GM12878 (cell line): ENCODE data around the gene BMP2K. TPM values are rescaled to one million over a fixed set of nuclear protein-coding genes. Genes with fewer than 3 reads are reported as not detected.

ENCODE experiments used
- ATAC-seq: fragments of 200-7000 bp; cut with Tn5 transposase; 3 replicates; pipeline ENCODE4 v1.9.1; 2020; ENCODE audit warnings: mild to moderate bottlenecking, moderate library complexity
- BruUV-seq: library from RNA; stranded (reverse); fragments of 400-500 nt; replicated peaks from 2 replicates; lab custom pipeline; 2021; lab: Mats Ljungman, UMichigan
- CTCF ChIA-PET: fragments of 300-600 bp; sonication (Branson Sonifier 250); formaldehyde crosslinking; extraction: SDS; loops from one replicate; lab custom pipeline; 2021; ENCODE audit warnings: inconsistent platforms; lab: Yijun Ruan, JAX
- POLR2A ChIA-PET: fragments of 350-600 bp; formaldehyde crosslinking; extraction: SDS; loops from one replicate; lab custom pipeline; 2021; ENCODE audit warnings: inconsistent platforms; lab: Charles Lee
- RAD21 ChIA-PET: fragments of 300-600 bp; sonication (Branson Sonifier 250); formaldehyde crosslinking; loops from one replicate; lab custom pipeline; 2023; ENCODE audit warnings: antibody characterized with exemption; ENCODE audit not compliant: unreplicated experiment; lab: Charles Lee
- SMC1A ChIA-PET: fragments of 300-600 bp; sonication (Branson Sonifier 250); formaldehyde crosslinking; loops from one replicate; lab custom pipeline; 2023; ENCODE audit not compliant: unreplicated experiment, uncharacterized antibody; lab: Charles Lee
- DNase-seq: peaks from one replicate; pipeline ENCODE4 v3.0.0-alpha.2; 2011; ENCODE audit warnings: low read depth, low spot score
- FAIRE-seq: peaks from 3 replicates; lab custom pipeline; 2011; peaks lifted over from hg19 to GRCh38; lab: Jason Lieb, UNC
- H2AFZ ChIP-seq: 2 replicates; pipeline ENCODE4 v1.6.0; 2011; ENCODE audit warnings: low read depth, low read length, control low read depth; ENCODE audit not compliant: control insufficient read depth
- H3K27ac ChIP-seq: 2 replicates; pipeline ENCODE4 v1.5.1; 2011; ENCODE audit warnings: control low read depth; ENCODE audit not compliant: control insufficient read depth, insufficient read depth
- H3K27me3 ChIP-seq, 2 experiments: replicated peaks in 1 of 2; 2 replicates each; pipeline versions ENCODE4 v1.6.0 to v1.6.1; 2011; ENCODE audit warnings: low read length in 1 of 2; ENCODE audit not compliant: control insufficient read depth in 2 of 2, insufficient read depth in 2 of 2
- H3K36me3 ChIP-seq, 2 experiments: 2 replicates each; pipeline ENCODE4 v1.5.1; 2011; ENCODE audit warnings: low read length in 1 of 2; ENCODE audit not compliant: control insufficient read depth in 2 of 2, insufficient read depth in 2 of 2
- H3K4me1 ChIP-seq: 2 replicates; pipeline ENCODE4 v1.6.1; 2011; ENCODE audit warnings: mild to moderate bottlenecking, low read length, moderate library complexity, mixed read lengths; ENCODE audit not compliant: control insufficient read depth, insufficient read depth
- H3K4me2 ChIP-seq: 2 replicates; pipeline ENCODE4 v1.6.0; 2011; ENCODE audit warnings: control low read depth; ENCODE audit not compliant: control insufficient read depth, insufficient read depth
- H3K4me3 ChIP-seq: fragments of 200-600 bp; sonication (generic); 2 replicates; pipeline ENCODE4 v1.5.1; 2016
- H3K79me2 ChIP-seq: 2 replicates; pipeline ENCODE4 v1.6.0; 2011; ENCODE audit warnings: low read length; ENCODE audit not compliant: control insufficient read depth, insufficient read depth
- H3K9ac ChIP-seq: 2 replicates; pipeline ENCODE4 v1.8.0; 2011; ENCODE audit warnings: low read length, control low read depth, mixed read lengths; ENCODE audit not compliant: control insufficient read depth, insufficient read depth
- H3K9me3 ChIP-seq: replicated peaks from 3 replicates; pipeline ENCODE4 v1.5.1; 2011; ENCODE audit warnings: mild to moderate bottlenecking, low read length; ENCODE audit not compliant: control insufficient read depth, insufficient read depth
- H4K20me1 ChIP-seq: 2 replicates; pipeline ENCODE4 v1.6.0; 2011; ENCODE audit not compliant: control insufficient read depth, insufficient read depth
- ATF2 ChIP-seq: IDR thresholded peaks from 2 replicates; pipeline ENCODE4 v1.6.1; 2012; ENCODE audit warnings: low read length, inconsistent platforms
- E4F1 ChIP-seq: fragments of 450-650 bp; IDR thresholded peaks from 2 replicates; pipeline ENCODE4 v1.6.1; 2018; ENCODE audit warnings: borderline replicate concordance, mild to moderate bottlenecking; ENCODE audit not compliant: partially characterized antibody
- EED ChIP-seq: sonication (generic); IDR thresholded peaks from 2 replicates; pipeline ENCODE4 v1.6.1; 2016; ENCODE audit warnings: antibody characterized with exemption, low read depth
- SPI1 ChIP-seq: IDR thresholded peaks from 2 replicates; pipeline ENCODE4 v1.6.1; 2011; ENCODE audit warnings: low read depth, mild to moderate bottlenecking, low read length, moderate library complexity, borderline replicate concordance; ENCODE audit not compliant: insufficient read depth
- STAT3 ChIP-seq: IDR thresholded peaks from 2 replicates; pipeline ENCODE4 v1.6.1; 2011; ENCODE audit warnings: low read depth, low read length, improper control_type of control experiment
- TCF7 ChIP-seq: IDR thresholded peaks from 2 replicates; pipeline ENCODE4 v1.6.1; 2014; ENCODE audit warnings: antibody characterized with exemption, borderline replicate concordance
- ZBTB40 ChIP-seq: fragments of 450-650 bp; IDR thresholded peaks from 2 replicates; pipeline ENCODE4 v1.6.1; 2016; ENCODE audit warnings: mild to moderate bottlenecking, moderate library complexity, borderline replicate concordance
- WGBS: methylation state at CpG from one replicate; pipeline ENCODE4 v1.1.6; 2016; ENCODE audit warnings: low lambda C conversion rate; ENCODE audit not compliant: insufficient replicate concordance, insufficient coverage; ENCODE audit errors: missing lambda C conversion rate; 5-methylcytosine and 5-hydroxymethylcytosine counted together
- in situ Hi-C: fragments of 300-500 bp; cut with MboI; formaldehyde crosslinking; loops from 9 replicates; pipeline ENCODE4 v1.14.3; 2018; ENCODE audit warnings: mixed read lengths
- intact Hi-C: fragments of 100-400 bp; cut with micrococcal nuclease; formaldehyde crosslinking; loops from one replicate; pipeline ENCODE4 v1.14.2; 2022; ENCODE audit not compliant: unreplicated experiment
- polyA plus RNA-seq, 11 experiments: library from polyadenylated mRNA; depleted of rRNA in 4 of 11; unstranded in 6 of 11; stranded (reverse) in 5 of 11; fragments of >200 nt; fragmentation: Nextera tagmentation in 4 of 11; fragmentation: Illumina TruSeq in 1 of 11; extraction: Ambion mirVana in 4 of 11; extraction: Trizol in 1 of 11; gene quantifications; 1 replicate in 1 of 11; 2 replicates in 10 of 11; pipeline versions ENCODE4 v1.2.1 to v1.2.3, GENCODE V29; 2011 to 2016; ENCODE audit warnings: inconsistent platforms in 2 of 11, missing spikeins in 2 of 11, low read depth in 1 of 11
- total RNA-seq, 4 experiments: library from RNA; depleted of rRNA in 3 of 4; stranded (reverse); fragments of >200 nt in 3 of 4; fragmentation: Illumina TruSeq in 1 of 4; extraction: Trizol in 1 of 4; gene quantifications; 2 replicates each; pipeline versions ENCODE4 v1.2.1 to v1.2.3, GENCODE V29; 2013 to 2021
- TF ChIP-seq, protein P1 (sequence below): IDR thresholded peaks from 2 replicates; pipeline ENCODE4 v1.6.1; 2012; ENCODE audit warnings: low read depth, low read length, improper control_type of control experiment
- TF ChIP-seq, protein P2 (sequence below): fragments of 450-650 bp; IDR thresholded peaks from 2 replicates; pipeline ENCODE4 v1.6.1; 2016; ENCODE audit warnings: mild to moderate bottlenecking
- TF ChIP-seq, protein P3 (sequence below): fragments of 450-650 bp; IDR thresholded peaks from 2 replicates; pipeline ENCODE4 v1.6.1; 2017; ENCODE audit warnings: borderline replicate concordance

BMP2K gene
- total and polyA plus RNA-seq, 10 of the 15 experiments (the other 5 are each of a cell fraction or from before 2014, with no cell fraction given), result 3.3 to 84.6 (median 24.8) TPM

DNA sequence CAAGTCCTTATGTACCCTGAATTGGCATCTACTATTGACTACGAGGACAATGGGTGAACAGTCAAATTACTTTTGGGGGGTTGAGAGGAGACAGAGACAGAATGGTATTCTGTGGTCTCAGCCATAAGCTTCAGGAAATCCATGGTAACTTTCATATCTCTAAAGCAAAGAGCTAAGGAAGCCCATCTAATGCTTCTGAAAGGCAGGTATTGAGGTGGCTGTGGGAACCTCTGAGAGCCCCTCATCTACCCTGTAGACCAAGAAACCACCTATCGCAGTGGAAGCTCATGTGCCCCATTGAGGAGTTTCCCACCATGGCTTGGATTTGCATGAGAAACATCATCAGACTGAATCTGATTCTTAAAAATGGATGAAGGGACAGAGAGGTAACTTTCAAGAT, 23.1 kb upstream of the BMP2K start:
- CTCF ChIA-PET, result interaction anchor here (1.1 to 3.3 kb wide), 5 partner anchors 14 to 185 kb away, joined by 3 to 16 read pairs (median 3); no protein-coding TSS in a partner anchor
- in situ Hi-C loops, result loop anchor here (25.0 kb wide), 1 partner anchor 1309 kb away; the partner anchor contains the start of gene ANTXR2
- H3K27ac ChIP-seq, result 0 out of 2 replicates have a peak overlapping the region, but pooled peaks have one; percentile 5
- intact Hi-C loops, result loop anchor here (2.0 kb wide), 1 partner anchor 14 kb away; no protein-coding TSS in a partner anchor
- H3K9ac ChIP-seq, result no peak overlapping the region
- SMC1A ChIA-PET, result interaction anchor here (0.7 to 4.7 kb wide), 17 partner anchors 8 to 139 kb away, joined by 3 to 32 read pairs (median 5); no protein-coding TSS in a partner anchor
- RAD21 ChIA-PET, result interaction anchor here (0.6 to 3.5 kb wide), 7 partner anchors 14 to 693 kb away, joined by 3 to 14 read pairs (median 3); no protein-coding TSS in a partner anchor
- no peak overlapping the region for H3K4me3 ChIP-seq
- H3K4me2 ChIP-seq, result 0 out of 2 replicates have a peak overlapping the region, but pooled peaks have one; percentile 0
- no peaks in the 10 kb centered on the region for H3K36me3 ChIP-seq
- H3K79me2 ChIP-seq, result no peaks in the 10 kb centered on the region
- no peaks in the 10 kb centered on the region; the same call in 1 of the 3 replicates for H3K9me3 ChIP-seq
- H2AFZ ChIP-seq, result no peak overlapping the region
- BruUV-seq, result no TSS peak
- peaks cover 42% of the 10 kb centered on the region for H3K4me1 ChIP-seq
- FAIRE-seq (peak; percentile 54), ATAC-seq (0 out of 3 replicates have a peak, but pooled peaks have one; percentile 3), DNase-seq (peak; percentile 71)
- no peaks in the 10 kb centered on the region for H4K20me1 ChIP-seq
- no peaks in the 10 kb centered on the region for H3K27me3 ChIP-seq
- WGBS, result 12% methylated on average over 2 of the region's 2 CpGs
- POLR2A ChIA-PET, result interaction anchor here (0.7 to 1.4 kb wide), 9 partner anchors 13 to 143 kb away, joined by 3 to 5 read pairs (median 4); no protein-coding TSS in a partner anchor
- no peak for TF ChIP-seq TCF7
- TF ChIP-seq, protein P1, sequence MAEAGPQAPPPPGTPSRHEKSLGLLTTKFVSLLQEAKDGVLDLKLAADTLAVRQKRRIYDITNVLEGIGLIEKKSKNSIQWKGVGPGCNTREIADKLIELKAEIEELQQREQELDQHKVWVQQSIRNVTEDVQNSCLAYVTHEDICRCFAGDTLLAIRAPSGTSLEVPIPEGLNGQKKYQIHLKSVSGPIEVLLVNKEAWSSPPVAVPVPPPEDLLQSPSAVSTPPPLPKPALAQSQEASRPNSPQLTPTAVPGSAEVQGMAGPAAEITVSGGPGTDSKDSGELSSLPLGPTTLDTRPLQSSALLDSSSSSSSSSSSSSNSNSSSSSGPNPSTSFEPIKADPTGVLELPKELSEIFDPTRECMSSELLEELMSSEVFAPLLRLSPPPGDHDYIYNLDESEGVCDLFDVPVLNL, result no peak
- TF ChIP-seq STAT3, result no peak
- TF ChIP-seq ZBTB40, result no peak
- no peak for TF ChIP-seq SPI1
- TF ChIP-seq, protein P2, sequence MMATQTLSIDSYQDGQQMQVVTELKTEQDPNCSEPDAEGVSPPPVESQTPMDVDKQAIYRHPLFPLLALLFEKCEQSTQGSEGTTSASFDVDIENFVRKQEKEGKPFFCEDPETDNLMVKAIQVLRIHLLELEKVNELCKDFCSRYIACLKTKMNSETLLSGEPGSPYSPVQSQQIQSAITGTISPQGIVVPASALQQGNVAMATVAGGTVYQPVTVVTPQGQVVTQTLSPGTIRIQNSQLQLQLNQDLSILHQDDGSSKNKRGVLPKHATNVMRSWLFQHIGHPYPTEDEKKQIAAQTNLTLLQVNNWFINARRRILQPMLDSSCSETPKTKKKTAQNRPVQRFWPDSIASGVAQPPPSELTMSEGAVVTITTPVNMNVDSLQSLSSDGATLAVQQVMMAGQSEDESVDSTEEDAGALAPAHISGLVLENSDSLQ, result no peak
- TF ChIP-seq EED, result 0 out of 2 replicates have a peak, but pooled peaks have one; percentile 10
- TF ChIP-seq E4F1, result no peak
- peak; percentile 41; the same call in 1 of the 2 replicates for TF ChIP-seq ATF2
- TF ChIP-seq, protein P3, sequence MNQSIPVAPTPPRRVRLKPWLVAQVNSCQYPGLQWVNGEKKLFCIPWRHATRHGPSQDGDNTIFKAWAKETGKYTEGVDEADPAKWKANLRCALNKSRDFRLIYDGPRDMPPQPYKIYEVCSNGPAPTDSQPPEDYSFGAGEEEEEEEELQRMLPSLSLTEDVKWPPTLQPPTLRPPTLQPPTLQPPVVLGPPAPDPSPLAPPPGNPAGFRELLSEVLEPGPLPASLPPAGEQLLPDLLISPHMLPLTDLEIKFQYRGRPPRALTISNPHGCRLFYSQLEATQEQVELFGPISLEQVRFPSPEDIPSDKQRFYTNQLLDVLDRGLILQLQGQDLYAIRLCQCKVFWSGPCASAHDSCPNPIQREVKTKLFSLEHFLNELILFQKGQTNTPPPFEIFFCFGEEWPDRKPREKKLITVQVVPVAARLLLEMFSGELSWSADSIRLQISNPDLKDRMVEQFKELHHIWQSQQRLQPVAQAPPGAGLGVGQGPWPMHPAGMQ, result no peak
